SK-N-SH (cell line): ENCODE measurements around the gene RIPOR2. TPM values are rescaled to one million over a fixed set of nuclear protein-coding genes. Genes with fewer than 3 reads are reported as not detected.

ENCODE experiments used
- CTCF ChIA-PET: fragments of 300-600, 350-600 bp; formaldehyde crosslinking; extraction: SDS; loops from one replicate; lab custom pipeline; 2021; lab: Yijun Ruan, JAX
- POLR2A ChIA-PET: fragments of 350-600 bp; sonication (Branson Sonifier 250); formaldehyde crosslinking; extraction: SDS; loops from one replicate; lab custom pipeline; 2020; ENCODE audit warnings: antibody characterized with exemption, inconsistent platforms; lab: Yijun Ruan, JAX
- DNase-seq: peaks from one replicate; pipeline ENCODE4 v3.0.0; 2012
- H2AFZ ChIP-seq: fragments of 200-600 bp; sonication (generic); 2 replicates; pipeline ENCODE4 v1.8.1; 2016; ENCODE audit warnings: antibody characterized with exemption, mild to moderate bottlenecking, low read depth
- H3F3A ChIP-seq: fragments of 200-600 bp; sonication (generic); replicated peaks from 2 replicates; pipeline ENCODE3; 2016; ENCODE audit warnings: antibody characterized with exemption, mild to moderate bottlenecking; ENCODE audit not compliant: insufficient read depth
- H3K27ac ChIP-seq, 2 experiments: fragments of 200-500 bp in 1 of 2; fragments of 200-600 bp in 1 of 2; sonication (Bioruptor generic) in 1 of 2; sonication (generic), shearing (Covaris generic) in 1 of 2; 2 replicates each; pipeline versions ENCODE4 v1.5.1 to v1.6.1; 2014 to 2016; ENCODE audit warnings: low read depth in 2 of 2, inconsistent platforms in 1 of 2, low read length in 1 of 2, mild to moderate bottlenecking in 1 of 2, mixed read lengths in 1 of 2
- H3K27me3 ChIP-seq: fragments of 200-600 bp; sonication (generic), shearing (Covaris generic); 2 replicates; pipeline ENCODE4 v1.6.1; 2016; ENCODE audit warnings: mixed run types; ENCODE audit not compliant: insufficient read depth
- H3K36me3 ChIP-seq, 2 experiments: fragments of 200-500 bp in 1 of 2; fragments of 200-600 bp in 1 of 2; sonication (Bioruptor generic) in 1 of 2; sonication (generic) in 1 of 2; replicated peaks in 1 of 2; 2 replicates each; pipeline versions ENCODE3 to v1.5.1; 2014 to 2016; ENCODE audit warnings: low read length in 1 of 2, mild to moderate bottlenecking in 1 of 2; ENCODE audit not compliant: insufficient read depth in 2 of 2, control insufficient read depth in 1 of 2
- H3K4me1 ChIP-seq, 2 experiments: fragments of 200-500 bp in 1 of 2; fragments of 200-600 bp in 1 of 2; sonication (Bioruptor generic) in 1 of 2; sonication (generic), shearing (Covaris generic) in 1 of 2; 2 replicates each; pipeline versions ENCODE4 v1.5.1 to v1.6.1; 2014 to 2016; ENCODE audit warnings: low read depth in 1 of 2, low read length in 1 of 2, mixed run types in 1 of 2; ENCODE audit not compliant: insufficient read depth in 2 of 2, control insufficient read depth in 1 of 2
- H3K4me2 ChIP-seq: fragments of 200-600 bp; sonication (generic), shearing (Covaris generic); 2 replicates; pipeline ENCODE4 v1.6.1; 2017; ENCODE audit warnings: mixed run types
- H3K4me3 ChIP-seq, 2 experiments: fragments of 200-500 bp in 1 of 2; fragments of 200-600 bp in 1 of 2; sonication (Bioruptor generic) in 1 of 2; sonication (generic), shearing (Covaris generic) in 1 of 2; 2 replicates each; pipeline versions ENCODE4 v1.5.1 to v1.8.1; 2014 to 2016; ENCODE audit warnings: low read depth in 2 of 2, inconsistent platforms in 1 of 2, low read length in 1 of 2, mild to moderate bottlenecking in 1 of 2, mixed read lengths in 1 of 2, moderate library complexity in 1 of 2
- H3K79me2 ChIP-seq: fragments of 200-600 bp; sonication (generic); 2 replicates; pipeline ENCODE4 v1.8.1; 2017; ENCODE audit warnings: mild to moderate bottlenecking; ENCODE audit not compliant: insufficient read depth
- H3K9ac ChIP-seq: fragments of 200-600 bp; sonication (generic); 2 replicates; pipeline ENCODE4 v1.6.1; 2017; ENCODE audit warnings: mixed run types
- H3K9me2 ChIP-seq: fragments of 200-600 bp; sonication (generic); 2 replicates; pipeline ENCODE4 v1.6.1; 2017; ENCODE audit warnings: mixed run types
- H3K9me3 ChIP-seq: fragments of 200-600 bp; sonication (generic); 2 replicates; pipeline ENCODE4 v1.6.1; 2017; ENCODE audit warnings: mixed run types, mild to moderate bottlenecking, moderate library complexity
- H4K20me1 ChIP-seq: fragments of 200-600 bp; sonication (generic); 2 replicates; pipeline ENCODE4 v1.6.1; 2017; ENCODE audit warnings: mild to moderate bottlenecking, mixed run types; ENCODE audit not compliant: insufficient read depth
- CHD2 ChIP-seq: fragments of 150-350 bp; IDR thresholded peaks from 2 replicates; pipeline ENCODE4 v1.6.1; 2018; ENCODE audit warnings: low read length; ENCODE audit not compliant: partially characterized antibody
- ELF1 ChIP-seq: IDR thresholded peaks from 2 replicates; pipeline ENCODE4 v1.4.0; 2012
- EP300 ChIP-seq, 2 experiments: IDR thresholded peaks; 2 replicates each; pipeline versions ENCODE4 v1.4.0 to v1.6.1; 2012; ENCODE audit warnings: borderline replicate concordance in 1 of 2, low read depth in 1 of 2, low read length in 1 of 2
- EZH2phosphoT487 ChIP-seq: fragments of 200-600 bp; sonication (generic); IDR thresholded peaks from 2 replicates; pipeline ENCODE4 v1.6.1; 2017; ENCODE audit warnings: low read depth, mixed run types, mild to moderate bottlenecking, antibody characterized with exemption, moderate library complexity, borderline replicate concordance
- FOXJ3 ChIP-seq: sonication (generic); formaldehyde crosslinking; IDR thresholded peaks from 2 replicates; pipeline ENCODE4 v1.5.1; 2020; ENCODE audit warnings: mild to moderate bottlenecking, missing genetic modification reagents
- FOXM1 ChIP-seq: IDR thresholded peaks from 2 replicates; pipeline ENCODE4 v1.4.0; 2012; ENCODE audit warnings: low read depth, mild to moderate bottlenecking
- MXI1 ChIP-seq: IDR thresholded peaks from 2 replicates; pipeline ENCODE4 v1.6.1; 2012; ENCODE audit warnings: mild to moderate bottlenecking, low read depth, low read length, improper control_type of control experiment
- NRF1 ChIP-seq: IDR thresholded peaks from 2 replicates; pipeline ENCODE4 v1.6.1; 2012; ENCODE audit warnings: low read depth, mild to moderate bottlenecking, low read length
- RAD21 ChIP-seq: IDR thresholded peaks from 2 replicates; pipeline ENCODE4 v1.6.1; 2012; ENCODE audit warnings: mild to moderate bottlenecking, low read length
- RFX5 ChIP-seq: IDR thresholded peaks from 2 replicates; pipeline ENCODE4 v1.6.1; 2012; ENCODE audit warnings: mild to moderate bottlenecking, improper control_type of control experiment, low read length
- RXRA ChIP-seq: IDR thresholded peaks from 2 replicates; pipeline ENCODE4 v1.4.0; 2012; ENCODE audit warnings: low read depth, mild to moderate bottlenecking, borderline replicate concordance
- SIN3A ChIP-seq: IDR thresholded peaks from 2 replicates; pipeline ENCODE4 v1.6.1; 2012; ENCODE audit warnings: low read depth, mild to moderate bottlenecking, low read length, moderate library complexity, borderline replicate concordance
- SMC3 ChIP-seq: IDR thresholded peaks from 2 replicates; pipeline ENCODE4 v1.6.1; 2012; ENCODE audit warnings: low read depth, low read length, improper control_type of control experiment
- TAF1 ChIP-seq: IDR thresholded peaks from 2 replicates; pipeline ENCODE4 v1.6.1; 2012; ENCODE audit warnings: low read depth, mild to moderate bottlenecking, low read length, moderate library complexity, borderline replicate concordance
- TCF12 ChIP-seq: IDR thresholded peaks from 2 replicates; pipeline ENCODE4 v1.4.0; 2012
- YY1 ChIP-seq: IDR thresholded peaks from 2 replicates; pipeline ENCODE4 v1.4.0; 2012; ENCODE audit warnings: low read depth, mild to moderate bottlenecking
- WGBS: methylation state at CpG from one replicate; pipeline ENCODE4 v1.1.6; 2017; ENCODE audit warnings: low lambda C conversion rate; 5-methylcytosine and 5-hydroxymethylcytosine counted together
- polyA plus RNA-seq, 3 experiments: library from polyadenylated mRNA; depleted of rRNA; stranded (reverse); fragments of >200 nt; gene quantifications; 2 replicates each; pipeline ENCODE4 v1.2.3, GENCODE V29; 2012
- TF ChIP-seq, protein P1 (sequence below): IDR thresholded peaks from 2 replicates; pipeline ENCODE4; 2012
- TF ChIP-seq, protein P2 (sequence below): fragments of 200-600 bp; sonication (generic); IDR thresholded peaks from 2 replicates; pipeline ENCODE4 v1.6.1; 2017; ENCODE audit warnings: antibody characterized with exemption, mild to moderate bottlenecking, moderate library complexity
- TF ChIP-seq, protein P3 (sequence below): fragments of 150-350 bp; IDR thresholded peaks from 2 replicates; pipeline ENCODE4 v1.6.1; 2016; ENCODE audit warnings: mild to moderate bottlenecking, low read depth, low read length

RIPOR2 gene
- polyA plus RNA-seq, 1 of the 3 experiments (the other 2 are of a cell fraction), result 0.05 TPM

DNA sequence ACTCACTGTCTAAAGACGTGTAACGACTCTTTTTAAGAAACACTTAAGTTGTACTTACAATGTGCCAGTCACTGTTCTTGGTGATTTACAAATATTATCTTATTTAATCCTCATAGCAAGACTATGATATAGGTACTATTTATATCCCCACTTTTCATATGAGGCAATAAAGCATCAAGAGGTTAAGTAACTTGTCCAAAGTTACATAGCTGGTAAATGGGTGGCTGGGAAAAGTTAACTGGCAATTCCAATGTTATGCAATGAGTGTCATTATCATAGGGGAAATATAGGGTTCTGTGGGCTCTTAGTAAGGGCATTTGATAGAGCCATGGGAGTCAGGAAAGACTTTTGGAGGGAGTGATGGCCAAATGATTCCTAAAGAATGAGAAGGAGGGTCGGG, 21.4 kb upstream of the RIPOR2 start:
- no peak overlapping the region for H2AFZ ChIP-seq
- H3K4me1 ChIP-seq, result no peaks in the 10 kb centered on the region; a peak in 1 of 4 replicates
- H3K36me3 ChIP-seq, result no peaks in the 10 kb centered on the region
- 73% methylated on average over 3 of the region's 3 CpGs for WGBS
- no peaks in the 10 kb centered on the region for H3F3A ChIP-seq
- no peak for TF ChIP-seq TCF12
- TF ChIP-seq CHD2, result no peak
- TF ChIP-seq FOXJ3 (CRISPR knock-in tag), result no peak
- TF ChIP-seq, protein P1, sequence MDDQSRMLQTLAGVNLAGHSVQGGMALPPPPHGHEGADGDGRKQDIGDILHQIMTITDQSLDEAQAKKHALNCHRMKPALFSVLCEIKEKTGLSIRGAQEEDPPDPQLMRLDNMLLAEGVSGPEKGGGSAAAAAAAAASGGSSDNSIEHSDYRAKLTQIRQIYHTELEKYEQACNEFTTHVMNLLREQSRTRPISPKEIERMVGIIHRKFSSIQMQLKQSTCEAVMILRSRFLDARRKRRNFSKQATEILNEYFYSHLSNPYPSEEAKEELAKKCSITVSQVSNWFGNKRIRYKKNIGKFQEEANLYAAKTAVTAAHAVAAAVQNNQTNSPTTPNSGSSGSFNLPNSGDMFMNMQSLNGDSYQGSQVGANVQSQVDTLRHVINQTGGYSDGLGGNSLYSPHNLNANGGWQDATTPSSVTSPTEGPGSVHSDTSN, result no peak
- CTCF ChIA-PET, result no interaction called here
- DNase-seq, result no peak
- H3K9me2 ChIP-seq, result no peaks in the 10 kb centered on the region
- no peak overlapping the region for H3K4me2 ChIP-seq
- no peaks in the 10 kb centered on the region for H3K79me2 ChIP-seq
- H3K27me3 ChIP-seq, result no peaks in the 10 kb centered on the region
- no peak overlapping the region for H3K27ac ChIP-seq
- POLR2A ChIA-PET, result no interaction called here
- H3K9me3 ChIP-seq, result no peaks in the 10 kb centered on the region
- H3K9ac ChIP-seq, result no peak overlapping the region
- H3K4me3 ChIP-seq, result no peak overlapping the region
- no peaks in the 10 kb centered on the region for H4K20me1 ChIP-seq

DNA sequence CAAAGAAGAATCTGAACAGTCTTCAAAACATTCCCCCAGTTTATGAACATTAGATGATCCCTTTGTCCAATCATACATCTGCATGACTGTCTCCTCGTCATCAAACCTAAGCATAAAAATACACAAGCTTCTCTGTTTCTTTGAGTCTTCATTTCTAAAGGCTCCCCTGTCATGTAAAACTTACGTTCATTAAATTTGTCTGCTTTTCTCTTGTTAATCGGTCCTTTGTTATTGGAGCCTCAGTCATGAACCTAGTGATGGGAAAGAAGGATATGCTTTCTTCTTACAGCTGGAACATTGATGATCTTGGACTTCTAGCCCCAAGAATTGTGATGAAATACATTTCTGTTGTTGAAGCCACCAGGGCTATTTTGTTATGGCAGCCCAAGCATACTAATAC, 18.0 kb upstream of the RIPOR2 start:
- POLR2A ChIA-PET, result no interaction called here
- no peaks in the 10 kb centered on the region for H3K36me3 ChIP-seq

DNA sequence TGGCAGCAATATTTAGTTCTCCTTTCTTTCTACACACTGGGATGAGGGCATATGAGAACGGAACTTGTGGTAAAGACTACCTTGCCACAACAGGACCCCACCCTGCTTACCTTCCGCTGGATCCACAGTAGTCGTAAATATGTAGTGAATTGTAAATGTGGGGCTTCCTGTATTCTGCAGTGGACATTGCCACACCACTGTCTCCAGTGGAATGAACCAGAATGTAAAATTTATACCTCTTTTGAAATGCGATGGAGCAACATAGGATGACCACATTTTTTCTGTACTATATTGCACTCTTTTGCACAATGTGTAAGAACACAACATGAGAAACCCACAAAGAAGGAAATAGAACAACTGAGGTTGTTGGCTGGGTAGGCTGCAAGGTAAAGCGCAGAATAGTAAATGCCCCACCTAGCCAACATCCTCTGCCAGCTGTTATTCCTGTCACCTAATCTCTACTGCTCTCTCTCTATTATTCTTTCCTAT, 16.1 kb upstream of the RIPOR2 start:
- DNase-seq, result no peak
- Histone ChIP-seq H3K4me3 (no peak overlapping the region), H3K9me2 (no peaks in the 10 kb centered on the region), H2AFZ (no peak overlapping the region), H3K79me2 (no peaks in the 10 kb centered on the region), H3K9me3 (no peaks in the 10 kb centered on the region), H3K27me3 (no peaks in the 10 kb centered on the region; the same call in 1 of the 2 replicates), H3K4me2 (no peak overlapping the region), H3K9ac (no peak overlapping the region), H3F3A (no peaks in the 10 kb centered on the region), H3K36me3 (no peaks in the 10 kb centered on the region), H3K27ac (no peak overlapping the region), H3K4me1 (no peaks in the 10 kb centered on the region), H4K20me1 (no peaks in the 10 kb centered on the region)
- POLR2A ChIA-PET, result no interaction called here
- CTCF ChIA-PET, result no interaction called here
- 66% methylated on average over 5 of the region's 5 CpGs for WGBS
- TF ChIP-seq FOXM1 (no peak), RXRA (no peak), MXI1 (no peak), SIN3A (no peak), TCF12 (no peak), FOXJ3 (CRISPR knock-in tag) (no peak), ELF1 (no peak), RFX5 (no peak), EP300 (IDR thresholded peaks at IDR 0.05; ENCODE audit: borderline replicate concordance in 1 of 2, low read depth in 1 of 2, low read length in 1 of 2) (no peak), EZH2phosphoT487 (no peak)
- TF ChIP-seq, protein P2, sequence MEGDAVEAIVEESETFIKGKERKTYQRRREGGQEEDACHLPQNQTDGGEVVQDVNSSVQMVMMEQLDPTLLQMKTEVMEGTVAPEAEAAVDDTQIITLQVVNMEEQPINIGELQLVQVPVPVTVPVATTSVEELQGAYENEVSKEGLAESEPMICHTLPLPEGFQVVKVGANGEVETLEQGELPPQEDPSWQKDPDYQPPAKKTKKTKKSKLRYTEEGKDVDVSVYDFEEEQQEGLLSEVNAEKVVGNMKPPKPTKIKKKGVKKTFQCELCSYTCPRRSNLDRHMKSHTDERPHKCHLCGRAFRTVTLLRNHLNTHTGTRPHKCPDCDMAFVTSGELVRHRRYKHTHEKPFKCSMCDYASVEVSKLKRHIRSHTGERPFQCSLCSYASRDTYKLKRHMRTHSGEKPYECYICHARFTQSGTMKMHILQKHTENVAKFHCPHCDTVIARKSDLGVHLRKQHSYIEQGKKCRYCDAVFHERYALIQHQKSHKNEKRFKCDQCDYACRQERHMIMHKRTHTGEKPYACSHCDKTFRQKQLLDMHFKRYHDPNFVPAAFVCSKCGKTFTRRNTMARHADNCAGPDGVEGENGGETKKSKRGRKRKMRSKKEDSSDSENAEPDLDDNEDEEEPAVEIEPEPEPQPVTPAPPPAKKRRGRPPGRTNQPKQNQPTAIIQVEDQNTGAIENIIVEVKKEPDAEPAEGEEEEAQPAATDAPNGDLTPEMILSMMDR, result no peak

More for the DNA sequence above, 18.0 kb upstream of the RIPOR2 start:
- H3K27me3 ChIP-seq, result no peaks in the 10 kb centered on the region; the same call in 1 of the 2 replicates
- H3K79me2 ChIP-seq, result no peaks in the 10 kb centered on the region
- H3K9me3 ChIP-seq, result no peaks in the 10 kb centered on the region
- no peaks in the 10 kb centered on the region for H3F3A ChIP-seq
- DNase-seq, result no peak
- H3K4me1 ChIP-seq, result no peaks in the 10 kb centered on the region
- H3K4me2 ChIP-seq, result no peak overlapping the region
- TF ChIP-seq RAD21, result no peak
- TF ChIP-seq TAF1, result no peak
- TF ChIP-seq EZH2phosphoT487, result no peak
- no peak for TF ChIP-seq YY1
- no peak for TF ChIP-seq SMC3
- no peak for TF ChIP-seq CHD2
- TF ChIP-seq NRF1, result no peak
- TF ChIP-seq MXI1, result no peak
- no peak for TF ChIP-seq RXRA
- TF ChIP-seq, protein P3, sequence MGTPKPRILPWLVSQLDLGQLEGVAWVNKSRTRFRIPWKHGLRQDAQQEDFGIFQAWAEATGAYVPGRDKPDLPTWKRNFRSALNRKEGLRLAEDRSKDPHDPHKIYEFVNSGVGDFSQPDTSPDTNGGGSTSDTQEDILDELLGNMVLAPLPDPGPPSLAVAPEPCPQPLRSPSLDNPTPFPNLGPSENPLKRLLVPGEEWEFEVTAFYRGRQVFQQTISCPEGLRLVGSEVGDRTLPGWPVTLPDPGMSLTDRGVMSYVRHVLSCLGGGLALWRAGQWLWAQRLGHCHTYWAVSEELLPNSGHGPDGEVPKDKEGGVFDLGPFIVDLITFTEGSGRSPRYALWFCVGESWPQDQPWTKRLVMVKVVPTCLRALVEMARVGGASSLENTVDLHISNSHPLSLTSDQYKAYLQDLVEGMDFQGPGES, result no peak
- TF ChIP-seq, all 33 proteins: peak for 0
- H2AFZ ChIP-seq, result no peak overlapping the region
- no peaks in the 10 kb centered on the region for H3K9me2 ChIP-seq
- H3K4me3 ChIP-seq, result no peak overlapping the region
- 60% methylated on average over 3 of the region's 3 CpGs for WGBS
- H3K9ac ChIP-seq, result no peak overlapping the region
- no peaks in the 10 kb centered on the region for H4K20me1 ChIP-seq
- CTCF ChIA-PET, result no interaction called here
- no peak overlapping the region for H3K27ac ChIP-seq
